ENCODE results near the gene SNTB2.

- TF ChIP-seq SREBF2 (CRISPR knock-in tag; IDR thresholded peaks at IDR 0.05), result no peak
- TF ChIP-seq CTCFL (IDR thresholded peaks at IDR 0.05; ENCODE audit: borderline replicate concordance, insufficient read depth, low read depth, low read length, poor library complexity, severe bottlenecking), result no peak
- no peak for TF ChIP-seq YY1 (IDR thresholded peaks at IDR 0.05; ENCODE audit: borderline replicate concordance in 1 of 3, control insufficient read depth in 1 of 3, extremely low read depth in 1 of 3, insufficient read depth in 3 of 3, insufficient read length in 1 of 3, insufficient replicate concordance in 2 of 3, low read depth in 1 of 3, low read length in 2 of 3)
- no peak for TF ChIP-seq TEAD1 (CRISPR knock-in tag; IDR thresholded peaks at IDR 0.05)
- TF ChIP-seq EP300 (IDR thresholded peaks at IDR 0.05; ENCODE audit: low read length), result no peak
- TF ChIP-seq RCOR1 (IDR thresholded peaks at IDR 0.05; ENCODE audit: borderline replicate concordance in 1 of 2, low read depth in 2 of 2, low read length in 2 of 2), result no peak
- no peak for TF ChIP-seq ELF1 (tag; IDR thresholded peaks at IDR 0.05)
- TF ChIP-seq MAX (CRISPR knock-in tag; IDR thresholded peaks at IDR 0.05), result no peak
- no peak for TF ChIP-seq GTF2F1 (IDR thresholded peaks at IDR 0.05; ENCODE audit: low read depth, low read length)
- no peak for TF ChIP-seq ARID1B (IDR thresholded peaks at IDR 0.05)
- TF ChIP-seq ZC3H11A (IDR thresholded peaks at IDR 0.05; ENCODE audit: low read depth, low read length), result no peak
- TF ChIP-seq ESRRA (IDR thresholded peaks at IDR 0.05; ENCODE audit: borderline replicate concordance, low read depth), result no peak
- no peak for TF ChIP-seq KAT7 (CRISPR knock-in tag; IDR thresholded peaks at IDR 0.05; ENCODE audit: borderline replicate concordance)
Measured at GRCh38 chr16:69188236-69188549, 1.2 kb downstream of the SNTB2 start.

All from K562 (cell line).